Lung (tissue), 12 donors: ENCODE measurements around the gene AREL1. TPM values are rescaled to one million over a fixed set of nuclear protein-coding genes. Genes with fewer than 3 reads are reported as not detected.

Source experiments
- ATAC-seq: fragments of 200-7000 bp; cut with Tn5 transposase; one replicate; pipeline ENCODE4 v1.9.1; 2020; ENCODE audit warnings: moderate number of reproducible peaks; ENCODE audit not compliant: insufficient read depth, low FRiP score
- DNase-seq, 3 donors: peaks; one replicate each; pipeline ENCODE4 v3.0.0-alpha.2; 2013 to 2017
- H3K27ac ChIP-seq, 2 donors: one replicate each; pipeline ENCODE4 v1.5.1; 2013; ENCODE audit warnings: mild to moderate bottlenecking in 2 of 2, moderate library complexity in 2 of 2, control low read depth in 1 of 2, inconsistent platforms in 1 of 2, low read depth in 1 of 2, low read length in 1 of 2
- H3K27me3 ChIP-seq, 3 donors: one replicate each; pipeline ENCODE4 v1.5.1; 2013; ENCODE audit warnings: low read length in 2 of 3; ENCODE audit not compliant: control insufficient read depth in 3 of 3, insufficient read depth in 3 of 3
- H3K36me3 ChIP-seq, 4 donors: one replicate each; pipeline ENCODE4 v1.5.1; 2013; ENCODE audit warnings: low read length in 4 of 4, mild to moderate bottlenecking in 1 of 4, moderate library complexity in 1 of 4; ENCODE audit not compliant: control insufficient read depth in 4 of 4, insufficient read depth in 4 of 4
- H3K4me1 ChIP-seq, 5 donors: one replicate each; pipeline ENCODE4 v1.5.1; 2013; ENCODE audit warnings: low read length in 5 of 5, mild to moderate bottlenecking in 2 of 5, moderate library complexity in 1 of 5; ENCODE audit not compliant: control insufficient read depth in 5 of 5, insufficient read depth in 5 of 5
- H3K4me3 ChIP-seq: one replicate; pipeline ENCODE4 v1.5.1; 2013; ENCODE audit warnings: mild to moderate bottlenecking, control low read depth, moderate library complexity
- H3K9ac ChIP-seq, 2 donors: one replicate each; pipeline ENCODE4 v1.5.1; 2013; ENCODE audit warnings: low read length in 2 of 2, control low read depth in 1 of 2; ENCODE audit not compliant: insufficient read depth in 1 of 2
- H3K9me3 ChIP-seq, 4 donors: one replicate each; pipeline ENCODE4 v1.5.1; 2013; ENCODE audit warnings: low read length in 3 of 4, mild to moderate bottlenecking in 1 of 4, moderate library complexity in 1 of 4; ENCODE audit not compliant: control insufficient read depth in 4 of 4, insufficient read depth in 3 of 4
- WGBS, 2 donors: extraction: QIAGEN DNeasy Blood & Tissue Kit; methylation state at CpG; one replicate each; pipeline ENCODE4 v1.1.7; 2013; 5-methylcytosine and 5-hydroxymethylcytosine counted together
- polyA plus RNA-seq, 2 donors: library from polyadenylated mRNA; stranded (reverse); fragments of 200-250 nt; gene quantifications; one replicate each; pipeline ENCODE4 v1.2.1, GENCODE V29; 2013
- total RNA-seq, 2 donors: library from RNA; depleted of rRNA in 1 of 2; stranded (reverse); fragments of >200 nt in 1 of 2; gene quantifications; one replicate each; pipeline ENCODE4 v1.2.1, GENCODE V29; 2014 to 2021
- TF ChIP-seq, protein P1 (sequence below): IDR thresholded peaks from 2 replicates; pipeline ENCODE4 v1.5.1; 2012; ENCODE audit warnings: mild to moderate bottlenecking; ENCODE audit errors: control extremely low read depth, extremely low read depth
- donor health status: control.
- donor health status: control.
- donor health status: Bipolar disorder and iron deficiency.
- donor health status: healthy.
- donor health status: DM: yes; HTN: yes; CAD: no.

AREL1 gene
- total and polyA plus RNA-seq, 4 donors = 10.5 to 41.6 (median 23.8) TPM

DNA sequence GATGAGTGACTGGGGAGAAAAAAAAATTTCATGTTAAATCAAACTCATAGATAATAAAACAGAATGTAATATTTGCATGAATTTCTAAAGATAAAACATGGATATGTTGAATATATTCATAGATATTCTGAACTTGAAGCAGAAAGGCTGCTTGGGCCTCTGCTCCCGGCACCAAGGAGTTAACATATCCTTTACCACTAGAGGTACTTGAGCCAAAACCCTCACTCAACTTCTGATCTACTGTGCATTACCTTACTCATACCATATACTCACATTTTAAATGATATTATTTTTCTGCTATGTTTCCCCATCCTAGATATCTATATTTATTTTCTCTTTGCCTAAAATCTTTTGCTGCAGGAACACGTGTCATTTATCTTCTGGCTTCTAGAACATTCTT is 14.9 kb downstream of the AREL1 start:
- TF ChIP-seq, protein P1, sequence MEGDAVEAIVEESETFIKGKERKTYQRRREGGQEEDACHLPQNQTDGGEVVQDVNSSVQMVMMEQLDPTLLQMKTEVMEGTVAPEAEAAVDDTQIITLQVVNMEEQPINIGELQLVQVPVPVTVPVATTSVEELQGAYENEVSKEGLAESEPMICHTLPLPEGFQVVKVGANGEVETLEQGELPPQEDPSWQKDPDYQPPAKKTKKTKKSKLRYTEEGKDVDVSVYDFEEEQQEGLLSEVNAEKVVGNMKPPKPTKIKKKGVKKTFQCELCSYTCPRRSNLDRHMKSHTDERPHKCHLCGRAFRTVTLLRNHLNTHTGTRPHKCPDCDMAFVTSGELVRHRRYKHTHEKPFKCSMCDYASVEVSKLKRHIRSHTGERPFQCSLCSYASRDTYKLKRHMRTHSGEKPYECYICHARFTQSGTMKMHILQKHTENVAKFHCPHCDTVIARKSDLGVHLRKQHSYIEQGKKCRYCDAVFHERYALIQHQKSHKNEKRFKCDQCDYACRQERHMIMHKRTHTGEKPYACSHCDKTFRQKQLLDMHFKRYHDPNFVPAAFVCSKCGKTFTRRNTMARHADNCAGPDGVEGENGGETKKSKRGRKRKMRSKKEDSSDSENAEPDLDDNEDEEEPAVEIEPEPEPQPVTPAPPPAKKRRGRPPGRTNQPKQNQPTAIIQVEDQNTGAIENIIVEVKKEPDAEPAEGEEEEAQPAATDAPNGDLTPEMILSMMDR = no peak

DNA sequence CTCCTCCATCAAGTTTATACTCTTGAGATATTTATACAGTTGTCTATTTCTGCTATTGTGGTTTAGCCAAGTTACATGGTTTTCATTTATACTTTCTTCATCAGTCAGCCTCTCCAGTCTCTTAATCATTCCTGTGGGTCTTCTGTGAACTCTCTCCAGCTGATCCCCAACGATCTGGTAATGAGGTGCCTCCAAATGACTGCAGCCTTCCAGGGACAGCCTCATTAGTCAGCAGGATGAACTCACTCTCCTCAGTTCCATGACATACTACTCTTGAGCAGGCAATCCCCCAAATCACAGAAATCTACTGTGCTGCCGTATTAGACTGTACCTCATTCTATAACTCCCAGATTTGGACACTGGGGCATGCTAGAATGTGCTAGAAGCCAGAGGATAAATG is 15.3 kb downstream of the AREL1 start:
- peaks cover 0 to 4% (median 0%) of the 10 kb centered on the region in 4 donors for H3K36me3 ChIP-seq
- TF ChIP-seq, protein P1 = no peak
- no peak overlapping the region for H3K4me3 ChIP-seq
- H3K4me1 ChIP-seq = peaks cover 0 to 41% (median 1%) of the 10 kb centered on the region in 5 donors
- H3K27ac ChIP-seq = no peak overlapping the region
- ATAC-seq (no peak), DNase-seq (peak; percentile 93 to 99 (median 99))
- H3K27me3 ChIP-seq = no peaks in the 10 kb centered on the region
- H3K9me3 ChIP-seq = peaks cover 0 to 4% (median 1%) of the 10 kb centered on the region in 4 donors
- no peak overlapping the region for H3K9ac ChIP-seq
- WGBS, 2 donors = 71 to 83% methylated on average over 2 of the region's 2 CpGs

More for the DNA sequence above, 14.9 kb downstream of the AREL1 start:
- H3K9ac ChIP-seq = no peak overlapping the region
- no peak overlapping the region for H3K4me3 ChIP-seq
- H3K36me3 ChIP-seq = peaks cover 0 to 4% (median 0%) of the 10 kb centered on the region in 4 donors
- H3K27me3 ChIP-seq = no peaks in the 10 kb centered on the region
- peaks cover 0 to 41% (median under 1%) of the 10 kb centered on the region in 5 donors for H3K4me1 ChIP-seq
- DNase-seq (no peak), ATAC-seq (no peak)
- peaks cover 0 to 4% (median 1%) of the 10 kb centered on the region in 4 donors for H3K9me3 ChIP-seq
- WGBS, 2 donors = 86 to 87% methylated on average over 2 of the region's 2 CpGs
- H3K27ac ChIP-seq = no peak overlapping the region

DNA sequence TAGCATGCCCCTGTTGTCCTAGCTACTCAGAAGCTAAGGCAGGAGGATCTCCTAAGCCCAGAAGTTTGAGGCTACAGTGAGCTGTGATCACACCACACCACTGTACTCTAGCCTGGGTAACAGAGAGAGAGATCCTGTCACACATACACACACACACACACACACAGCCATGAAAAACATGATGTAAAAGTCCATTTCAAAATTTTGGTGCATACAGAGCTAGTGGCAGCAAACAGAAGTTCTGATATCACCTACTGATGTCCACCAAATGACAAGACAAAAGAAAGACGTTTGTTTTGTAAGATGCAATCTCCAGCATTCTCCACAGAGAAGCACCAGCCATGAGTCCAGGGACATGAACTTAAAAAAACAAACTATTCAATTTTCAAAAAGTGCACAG is 15.9 kb downstream of the AREL1 start:
- DNase-seq (peak in 2 of 3 donors; percentile 53 to 86), ATAC-seq (no peak)
- no peaks in the 10 kb centered on the region for H3K27me3 ChIP-seq
- H3K4me3 ChIP-seq = no peak overlapping the region
- H3K9ac ChIP-seq = no peak overlapping the region
- TF ChIP-seq, protein P1 = no peak
- H3K4me1 ChIP-seq = peaks cover 0 to 43% (median 5%) of the 10 kb centered on the region in 5 donors
- WGBS, 2 donors = 55 to 60% methylated on average over 1 of the region's 1 CpG
- H3K36me3 ChIP-seq = peaks cover 0 to 3% (median 0%) of the 10 kb centered on the region in 4 donors
- H3K9me3 ChIP-seq = no peaks in the 10 kb centered on the region
- H3K27ac ChIP-seq = no peak overlapping the region

DNA sequence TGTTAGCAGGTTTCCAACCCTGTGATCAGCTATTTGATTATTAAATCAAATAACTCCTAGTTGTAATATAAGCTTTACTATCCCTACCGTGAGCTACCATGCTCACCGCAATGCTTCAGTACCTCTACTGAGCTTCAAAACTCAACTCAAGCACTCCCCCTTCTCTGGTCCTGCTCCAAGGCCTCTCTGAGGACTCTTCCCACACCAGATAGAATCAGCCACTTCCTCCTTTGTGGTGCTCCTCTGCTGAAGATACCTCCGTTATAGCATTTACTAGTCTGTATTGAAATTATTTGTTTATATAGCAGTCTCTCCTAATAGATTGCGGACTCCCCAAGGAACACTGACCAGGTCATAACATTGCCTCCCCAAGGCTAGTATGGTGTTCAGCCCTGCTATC is 17.5 kb downstream of the AREL1 start:
- Histone ChIP-seq H3K9me3 (no peaks in the 10 kb centered on the region), H3K9ac (no peak overlapping the region), H3K4me3 (no peak overlapping the region), H3K4me1 (peaks cover 0 to 38% (median 8%) of the 10 kb centered on the region in 5 donors), H3K27me3 (no peaks in the 10 kb centered on the region), H3K27ac (no peak overlapping the region), H3K36me3 (peaks cover 0 to 9% (median 4%) of the 10 kb centered on the region in 4 donors)
- no peak for DNase-seq
- TF ChIP-seq, protein P1 = no peak
- no peak for ATAC-seq
- 84 to 88% methylated on average over 4 of the region's 4 CpGs for WGBS, 2 donors
